SK-N-MC (cell line): ENCODE data around the gene CHSY3.

Experiments used
- EZH2 ChIP-seq: fragments of 200-600 bp; sonication (generic); IDR thresholded peaks from one replicate; pipeline ENCODE4 v1.6.1; 2017; ENCODE audit warnings: antibody characterized with exemption
- POLR2AphosphoS5 ChIP-seq: IDR thresholded peaks from 2 replicates; pipeline ENCODE4 v1.6.1; 2012; ENCODE audit warnings: mild to moderate bottlenecking, low read depth, low read length, borderline replicate concordance

DNA sequence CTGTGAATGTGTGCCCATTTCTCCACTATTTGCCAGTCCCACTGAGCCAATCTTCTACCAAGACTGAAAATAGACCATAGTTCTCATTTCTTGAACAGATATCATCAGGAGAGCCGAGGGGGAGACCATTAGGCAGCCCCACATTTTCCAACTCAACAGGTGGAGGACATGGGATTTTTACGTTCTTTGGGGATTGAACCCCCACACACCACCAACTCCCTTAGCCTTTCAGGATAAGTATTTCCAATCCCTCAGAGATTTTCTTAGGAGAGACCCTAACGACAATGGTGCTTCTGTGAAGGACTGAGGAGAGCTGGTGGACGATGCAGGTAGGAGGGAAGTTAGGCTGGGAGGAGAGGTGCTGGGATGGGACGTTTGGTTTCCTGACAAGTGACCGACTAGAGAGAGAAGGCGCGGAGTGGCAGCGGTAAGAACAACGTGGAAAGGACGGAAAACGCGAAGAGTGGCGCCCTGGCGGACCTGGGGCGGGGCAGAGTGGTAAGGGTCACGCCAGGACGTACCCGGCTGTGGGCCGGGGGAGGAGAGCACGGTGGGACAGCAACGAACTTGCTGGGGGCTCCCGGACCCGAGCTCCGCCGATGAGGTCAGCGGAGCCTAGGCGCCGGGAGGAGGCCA lies 681 bp upstream of the CHSY3 start:
- no peak for TF ChIP-seq POLR2AphosphoS5
- TF ChIP-seq EZH2 = no peak
